HG02943 (cell line): Measurements from ENCODE around the gene ZBTB8A.
"Not testable (repeated sequence)": the region's sequence is repeated elsewhere in the genome, so short reads cannot be mapped to it uniquely, and the experiment has no call there.

Source experiments
- ATAC-seq: cut with Tn5 transposase; IDR thresholded peaks from one replicate; pipeline ENCODE4 v1.9.1; 2021; ENCODE audit warnings: mild to moderate bottlenecking, low read depth, moderate library complexity; ENCODE audit not compliant: unreplicated experiment

The ZBTB8A gene

GRCh38 chr1:32538887-32539583, at the start of gene ZBTB8A:
Gene ZBTB8A, plus strand, starts transcription at chr1:32539427. Its CDS starts 53,505 bp downstream, at chr1:32592932.
- no peak for ATAC-seq

GRCh38 chr1:32489774-32490454, 49.3 kb upstream of the ZBTB8A start:
- no peak for ATAC-seq

GRCh38 chr1:32491386-32491785, 47.8 kb upstream of the ZBTB8A start:
- no peak for ATAC-seq

- ATAC-seq: no peak
Observed at GRCh38 chr1:32494196-32494595, 45.0 kb upstream of the ZBTB8A start.

GRCh38 chr1:32494711-32495337, 44.4 kb upstream of the ZBTB8A start:
- no peak for ATAC-seq

- no peak for ATAC-seq
Observed at GRCh38 chr1:32496127-32496526, 43.1 kb upstream of the ZBTB8A start.

- no peak for ATAC-seq
Observed at GRCh38 chr1:32498751-32499150, 40.5 kb upstream of the ZBTB8A start.

GRCh38 chr1:32500387-32501209, 38.6 kb upstream of the ZBTB8A start:
- no peak for ATAC-seq

- no peak for ATAC-seq
Observed at GRCh38 chr1:32501865-32502264, 37.4 kb upstream of the ZBTB8A start.

- no peak for ATAC-seq
Observed at GRCh38 chr1:32503153-32503552, 36.1 kb upstream of the ZBTB8A start.

- ATAC-seq: no peak
Observed at GRCh38 chr1:32507021-32507420, 32.2 kb upstream of the ZBTB8A start.

- no peak for ATAC-seq
Observed at GRCh38 chr1:32508761-32509160, 30.5 kb upstream of the ZBTB8A start.

- ATAC-seq: no peak
Observed at GRCh38 chr1:32509939-32510338, 29.3 kb upstream of the ZBTB8A start.

GRCh38 chr1:32516402-32516801, 22.8 kb upstream of the ZBTB8A start:
- ATAC-seq: no peak

GRCh38 chr1:32518976-32519375, 20.3 kb upstream of the ZBTB8A start:
- ATAC-seq: no peak

- ATAC-seq: no peak
Observed at GRCh38 chr1:32521165-32521564, 18.1 kb upstream of the ZBTB8A start.

GRCh38 chr1:32525053-32525452, 14.2 kb upstream of the ZBTB8A start:
- no peak for ATAC-seq

GRCh38 chr1:32525661-32526444, 13.4 kb upstream of the ZBTB8A start:
- ATAC-seq: no peak

GRCh38 chr1:32528550-32528949, 10.7 kb upstream of the ZBTB8A start:
- ATAC-seq: not testable (repeated sequence)

GRCh38 chr1:32533792-32534327, 5.4 kb upstream of the ZBTB8A start:
- no peak for ATAC-seq
